H9 (cell line): ENCODE measurements around the gene HSD11B1. TPM values are rescaled to one million over a fixed set of nuclear protein-coding genes. Genes with fewer than 3 reads are reported as not detected.
A peak's percentile ranks its signal among the peaks of the same experiment; 100 is the strongest.

ENCODE experiments used
- DNase-seq: peaks from one replicate; pipeline ENCODE4 v3.0.0-alpha.2; 2017
- H2AFZ ChIP-seq: one replicate; pipeline ENCODE4 v1.6.1; 2013; ENCODE audit warnings: mild to moderate bottlenecking, low read length, control low read depth, moderate library complexity
- H2AK5ac ChIP-seq: 2 replicates; pipeline ENCODE4 v1.6.1; 2013; ENCODE audit warnings: low read length, control low read depth, mixed read lengths; ENCODE audit not compliant: insufficient read length
- H2BK120ac ChIP-seq: one replicate; pipeline ENCODE4 v1.6.1; 2013; ENCODE audit warnings: low read depth, mild to moderate bottlenecking, low read length, control low read depth, inconsistent platforms; ENCODE audit not compliant: poor library complexity, severe bottlenecking
- H2BK12ac ChIP-seq: 2 replicates; pipeline ENCODE4 v1.6.1; 2013; ENCODE audit warnings: low read length, control low read depth, mixed read lengths, low read depth; ENCODE audit not compliant: insufficient read length
- H2BK15ac ChIP-seq: 2 replicates; pipeline ENCODE4 v1.6.1; 2013; ENCODE audit warnings: low read depth, low read length, control low read depth
- H2BK20ac ChIP-seq: one replicate; pipeline ENCODE4 v1.6.1; 2013; ENCODE audit warnings: low read depth, mild to moderate bottlenecking, low read length, control low read depth, inconsistent platforms; ENCODE audit not compliant: poor library complexity, severe bottlenecking
- H2BK5ac ChIP-seq: 2 replicates; pipeline ENCODE4 v1.6.1; 2013; ENCODE audit warnings: low read length, control low read depth, mixed read lengths; ENCODE audit not compliant: insufficient read length
- H3K14ac ChIP-seq: 2 replicates; pipeline ENCODE4 v1.6.1; 2013; ENCODE audit warnings: low read length, control low read depth; ENCODE audit not compliant: insufficient read depth
- H3K18ac ChIP-seq: 2 replicates; pipeline ENCODE4 v1.6.1; 2013; ENCODE audit warnings: low read depth, mild to moderate bottlenecking, mixed read lengths, low read length, control low read depth; ENCODE audit not compliant: insufficient read length
- H3K23ac ChIP-seq: 2 replicates; pipeline ENCODE4 v1.6.1; 2013; ENCODE audit warnings: low read length, control low read depth, mixed read lengths, low read depth; ENCODE audit not compliant: insufficient read length
- H3K23me2 ChIP-seq: 2 replicates; pipeline ENCODE4 v1.6.1; 2013; ENCODE audit warnings: low read depth, mild to moderate bottlenecking, mixed read lengths, low read length, control low read depth; ENCODE audit not compliant: insufficient read length, poor library complexity, severe bottlenecking
- H3K27ac ChIP-seq: 2 replicates; pipeline ENCODE4 v1.5.1; 2013; ENCODE audit warnings: low read length, control low read depth, mixed read lengths, low read depth; ENCODE audit not compliant: insufficient read length
- H3K27me3 ChIP-seq: 2 replicates; pipeline ENCODE4 v1.6.1; 2013; ENCODE audit warnings: low read length, control low read depth, inconsistent platforms; ENCODE audit not compliant: insufficient read depth
- H3K4ac ChIP-seq: 2 replicates; pipeline ENCODE4 v1.6.1; 2013; ENCODE audit warnings: low read depth, mild to moderate bottlenecking, control low read depth, inconsistent platforms, low read length, moderate library complexity
- H3K4me1 ChIP-seq: 2 replicates; pipeline ENCODE4 v1.6.1; 2013; ENCODE audit warnings: low read length, control low read depth, inconsistent platforms; ENCODE audit not compliant: insufficient read depth
- H3K4me2 ChIP-seq: 2 replicates; pipeline ENCODE4 v1.6.1; 2013; ENCODE audit warnings: low read length, control low read depth, mixed read lengths; ENCODE audit not compliant: insufficient read length, insufficient read depth
- H3K56ac ChIP-seq: 2 replicates; pipeline ENCODE4 v1.6.1; 2013; ENCODE audit warnings: low read depth, mild to moderate bottlenecking, mixed read lengths, low read length, control low read depth; ENCODE audit not compliant: insufficient read length
- H3K79me1 ChIP-seq: 2 replicates; pipeline ENCODE4 v1.6.1; 2013; ENCODE audit warnings: low read depth, mild to moderate bottlenecking, moderate library complexity, low read length, control low read depth, inconsistent platforms; ENCODE audit not compliant: insufficient read depth, poor library complexity, severe bottlenecking
- H3K79me2 ChIP-seq: 2 replicates; pipeline ENCODE4 v1.6.1; 2013; ENCODE audit warnings: low read length, control low read depth, inconsistent platforms; ENCODE audit not compliant: insufficient read depth
- H3K9ac ChIP-seq: 2 replicates; pipeline ENCODE4 v1.6.1; 2013; ENCODE audit warnings: low read length, control low read depth, mixed read lengths; ENCODE audit not compliant: insufficient read length; ENCODE audit errors: extremely low read depth
- H3K9me3 ChIP-seq: one replicate; pipeline ENCODE4 v1.6.1; 2013; ENCODE audit warnings: low read depth, low read length, inconsistent platforms; ENCODE audit not compliant: control insufficient read depth
- H3T11ph ChIP-seq: one replicate; pipeline ENCODE4 v1.6.1; 2013; ENCODE audit warnings: mild to moderate bottlenecking, low read length, control low read depth, inconsistent platforms
- H4K20me1 ChIP-seq: one replicate; pipeline ENCODE4 v1.6.1; 2013; ENCODE audit not compliant: control insufficient read depth, insufficient read length, insufficient read depth
- H4K5ac ChIP-seq: 2 replicates; pipeline ENCODE4 v1.6.1; 2013; ENCODE audit warnings: low read depth, mild to moderate bottlenecking, mixed read lengths, low read length, control low read depth; ENCODE audit not compliant: insufficient read length
- H4K8ac ChIP-seq: replicated peaks from 2 replicates; pipeline ENCODE4 v1.6.1; 2013; ENCODE audit warnings: low read length, control low read depth, mixed read lengths, low read depth; ENCODE audit not compliant: insufficient read length
- H4K91ac ChIP-seq: 2 replicates; pipeline ENCODE4 v1.6.1; 2013; ENCODE audit warnings: low read depth, mild to moderate bottlenecking, moderate library complexity, mixed read lengths, low read length, control low read depth; ENCODE audit not compliant: insufficient read length
- H3K27ac Mint-ChIP-seq, 3 experiments: 2 replicates in 2 of 3; 3 replicates in 1 of 3; pipeline ENCODE4 v1.8.0; 2020 to 2021; ENCODE audit warnings: mixed read lengths in 3 of 3, mild to moderate bottlenecking in 1 of 3, moderate library complexity in 1 of 3
- H3K27me3 Mint-ChIP-seq: 2 replicates; pipeline ENCODE4 v1.8.0; 2021; ENCODE audit warnings: low read depth, mild to moderate bottlenecking, moderate library complexity, mixed read lengths
- H3K36me3 Mint-ChIP-seq, 3 experiments: 2 replicates in 2 of 3; 3 replicates in 1 of 3; pipeline ENCODE4 v1.8.0; 2020 to 2021; ENCODE audit warnings: low read depth in 3 of 3, mixed read lengths in 3 of 3; ENCODE audit not compliant: insufficient read depth in 1 of 3
- H3K4me1 Mint-ChIP-seq, 2 experiments: 2 replicates each; pipeline ENCODE4 v1.8.0; 2020; ENCODE audit warnings: mixed read lengths in 2 of 2
- H3K4me3 Mint-ChIP-seq, 2 experiments: 2 replicates in 1 of 2; 3 replicates in 1 of 2; pipeline ENCODE4 v1.8.0; 2020 to 2021; ENCODE audit warnings: mild to moderate bottlenecking in 2 of 2, mixed read lengths in 2 of 2, moderate library complexity in 1 of 2
- H3K9me3 Mint-ChIP-seq, 2 experiments: 2 replicates in 1 of 2; 3 replicates in 1 of 2; pipeline ENCODE4 v1.8.0; 2020; ENCODE audit warnings: mild to moderate bottlenecking in 2 of 2, mixed read lengths in 2 of 2, moderate library complexity in 1 of 2
- CTCF ChIP-seq: fragments of 200-600 bp; sonication (generic); conservative IDR thresholded peaks from 3 replicates; pipeline ENCODE4 v1.8.0; 2021; ENCODE audit warnings: antibody characterized with exemption, mild to moderate bottlenecking
- WGBS: extraction: QIAGEN DNeasy Blood & Tissue Kit; methylation state at CpG from one replicate; pipeline ENCODE4 v1.1.7; 2013; ENCODE audit warnings: missing lambda C conversion rate, low lambda C conversion rate, mixed read lengths; ENCODE audit not compliant: insufficient read length; ENCODE audit errors: extremely low coverage; 5-methylcytosine and 5-hydroxymethylcytosine counted together
- total RNA-seq: library from RNA; stranded (reverse); gene quantifications from 2 replicates; pipeline ENCODE4 v1.2.1, GENCODE V29; 2021

HSD11B1 gene
- total RNA-seq, 1 experiment from 2014 or later = not detected

- no peak overlapping the region for H2BK15ac ChIP-seq
- no peak overlapping the region for H2BK120ac ChIP-seq
- H3K4ac ChIP-seq = no peak overlapping the region
- no peak overlapping the region for H3T11ph ChIP-seq
- no peak overlapping the region for H3K23ac ChIP-seq
- no peak overlapping the region for H3K14ac ChIP-seq
- H3K4me3 Mint-ChIP-seq = no peak overlapping the region
- H3K4me2 ChIP-seq = no peak overlapping the region
- H3K4me1 ChIP-seq = no peaks in the 10 kb centered on the region
- WGBS = no CpG with 5 or more reads among the region's 5 CpGs
- no peaks in the 10 kb centered on the region for H3K27me3 ChIP-seq
- no peaks in the 10 kb centered on the region for H3K79me1 ChIP-seq
- no peak overlapping the region for H3K56ac ChIP-seq
- H2AK5ac ChIP-seq = no peak overlapping the region
- no peak overlapping the region for H4K8ac ChIP-seq
- H3K23me2 ChIP-seq = no peaks in the 10 kb centered on the region
- TF ChIP-seq CTCF = no peak
- H2BK5ac ChIP-seq = no peak overlapping the region
- no peaks in the 10 kb centered on the region for H3K9me3 ChIP-seq
- H2BK12ac ChIP-seq = no peak overlapping the region
- H3K27ac ChIP-seq = no peak overlapping the region
- H3K79me2 ChIP-seq = no peaks in the 10 kb centered on the region
- H3K9me3 Mint-ChIP-seq = no peaks in the 10 kb centered on the region
- no peak for DNase-seq
- no peak overlapping the region for H3K18ac ChIP-seq
- no peaks in the 10 kb centered on the region for H3K36me3 Mint-ChIP-seq
- H2AFZ ChIP-seq = no peak overlapping the region
- peaks cover 37% of the 10 kb centered on the region for H3K27me3 Mint-ChIP-seq
- no peaks in the 10 kb centered on the region for H4K20me1 ChIP-seq
- H3K9ac ChIP-seq = no peak overlapping the region
- peak overlapping the region in 1 of 3 experiments; percentile 71; a peak in 1 of 7 replicates for H3K27ac Mint-ChIP-seq
- no peak overlapping the region for H2BK20ac ChIP-seq
- H3K4me1 Mint-ChIP-seq = no peaks in the 10 kb centered on the region
- no peak overlapping the region for H4K5ac ChIP-seq
- no peak overlapping the region for H4K91ac ChIP-seq
Observed at GRCh38 chr1:209756615-209757445, 52.2 kb downstream of the HSD11B1 start.
